Sigmoid colon (tissue), 7 donors: ENCODE measurements around the gene CADM3. TPM values are rescaled to one million over a fixed set of nuclear protein-coding genes. Genes with fewer than 3 reads are reported as not detected.

ENCODE experiments used
- DNase-seq: peaks from one replicate; pipeline ENCODE4 v3.0.0-alpha.2; 2019
- H3K27ac ChIP-seq, 4 donors: fragments of 200-600 bp; sonication (generic); one replicate each; pipeline ENCODE4 v1.5.1; 2016 to 2019; ENCODE audit warnings: mild to moderate bottlenecking in 1 of 4
- H3K27me3 ChIP-seq, 3 donors: fragments of 200-600 bp; sonication (generic); one replicate each; pipeline ENCODE4 v1.5.1; 2019; ENCODE audit warnings: mild to moderate bottlenecking in 1 of 3
- H3K36me3 ChIP-seq, 4 donors: fragments of 200-600 bp; sonication (generic); one replicate each; pipeline ENCODE4 v1.5.1; 2016 to 2019
- H3K4me1 ChIP-seq, 4 donors: fragments of 200-600 bp; sonication (generic); one replicate each; pipeline ENCODE4 v1.5.1; 2017 to 2019
- H3K4me3 ChIP-seq, 4 donors: fragments of 200-600 bp; sonication (generic); one replicate each; pipeline ENCODE4 v1.5.1; 2017 to 2019; ENCODE audit warnings: mild to moderate bottlenecking in 2 of 4, moderate library complexity in 1 of 4
- H3K9me3 ChIP-seq, 4 donors: fragments of 200-600 bp in 3 of 4; sonication (generic) in 3 of 4; one replicate each; pipeline versions ENCODE4 v1.5.1 to v1.6.1; 2013 to 2019
- CTCF ChIP-seq, 4 experiments: fragments of 450-650 bp in 3 of 4; fragments of 200-600 bp in 1 of 4; IDR thresholded peaks; one replicate each; pipeline ENCODE4 v1.5.1; 2016 to 2019; ENCODE audit warnings: antibody characterized with exemption in 4 of 4, mild to moderate bottlenecking in 3 of 4, moderate library complexity in 2 of 4
- EP300 ChIP-seq, 4 donors: sonication (generic); formaldehyde crosslinking; IDR thresholded peaks; one replicate each; pipeline ENCODE4 v1.6.1; 2017; ENCODE audit warnings: antibody characterized with exemption in 4 of 4
- POLR2A ChIP-seq, 2 donors: fragments of 450-650 bp; IDR thresholded peaks; one replicate each; pipeline ENCODE4 v1.6.1; 2016; ENCODE audit warnings: antibody characterized with exemption in 2 of 2, mild to moderate bottlenecking in 2 of 2, moderate library complexity in 2 of 2
- POLR2AphosphoS5 ChIP-seq, 4 donors: sonication (generic); formaldehyde crosslinking; IDR thresholded peaks; one replicate each; pipeline ENCODE4 v1.6.1; 2017; ENCODE audit warnings: antibody characterized with exemption in 4 of 4
- WGBS, 2 donors: extraction: QIAGEN DNeasy Blood & Tissue Kit; methylation state at CpG; one replicate each; pipeline ENCODE4 v1.1.7; 2013; 5-methylcytosine and 5-hydroxymethylcytosine counted together
- intact Hi-C: fragments of 100-400 bp; cut with DNase I; formaldehyde crosslinking; loops from one replicate; pipeline ENCODE4 v1.15.1; 2023
- polyA plus RNA-seq, 3 donors: library from polyadenylated mRNA; stranded (reverse); fragments of 200-250 nt; gene quantifications; one replicate each; pipeline ENCODE4 v1.2.3, GENCODE V29; 2013
- total RNA-seq, 4 donors: library from RNA; depleted of rRNA; stranded (reverse); fragments of >200 nt; gene quantifications; one replicate each; pipeline ENCODE4 v1.1.0, GENCODE V29; 2016
- donor health status: healthy with polysubstance abuse.
- donor health status: Bipolar disorder and iron deficiency.
- donor health status: healthy.

The CADM3 gene
- total and polyA plus RNA-seq, 7 donors: 0.46 to 21.0 (median 10.5) TPM

- Histone ChIP-seq H3K9me3 (no peaks in the 10 kb centered on the region), H3K27me3 (peaks cover 0 to 31% (median 4%) of the 10 kb centered on the region in 3 donors), H3K4me3 (no peak overlapping the region), H3K27ac (no peak overlapping the region), H3K4me1 (peaks cover 0 to 14% (median 4%) of the 10 kb centered on the region in 4 donors), H3K36me3 (no peaks in the 10 kb centered on the region)
- 64 to 80% methylated on average over 2 of the region's 2 CpGs for WGBS, 2 donors
- DNase-seq: no peak
- intact Hi-C loops: no loop called here
- TF ChIP-seq POLR2AphosphoS5 (IDR thresholded peaks at IDR 0.05) (no peak), EP300 (IDR thresholded peaks at IDR 0.05) (no peak), POLR2A (IDR thresholded peaks at IDR 0.05) (no peak), CTCF (IDR thresholded peaks at IDR 0.05) (no peak)
These were observed 12.8 kb downstream of the CADM3 start for GRCh38 chr1:159184201-159184600.

- Histone ChIP-seq H3K4me1 (peaks cover 0 to 14% (median 4%) of the 10 kb centered on the region in 4 donors), H3K27me3 (peaks cover 0 to 31% (median 8%) of the 10 kb centered on the region in 3 donors), H3K27ac (no peak overlapping the region), H3K4me3 (no peak overlapping the region), H3K36me3 (no peaks in the 10 kb centered on the region), H3K9me3 (no peaks in the 10 kb centered on the region)
- DNase-seq: no peak
- intact Hi-C loops: no loop called here
- 66 to 85% methylated on average over 5 of the region's 5 CpGs for WGBS, 2 donors
- TF ChIP-seq EP300 (IDR thresholded peaks at IDR 0.05): no peak
- TF ChIP-seq POLR2A (IDR thresholded peaks at IDR 0.05): no peak
- no peak for TF ChIP-seq CTCF (IDR thresholded peaks at IDR 0.05)
- TF ChIP-seq POLR2AphosphoS5 (IDR thresholded peaks at IDR 0.05): no peak
These were observed 13.7 kb downstream of the CADM3 start for GRCh38 chr1:159185121-159185520.

- no peak for TF ChIP-seq EP300 (IDR thresholded peaks at IDR 0.05)
- no peak for TF ChIP-seq CTCF (IDR thresholded peaks at IDR 0.05)
- no peak for TF ChIP-seq POLR2A (IDR thresholded peaks at IDR 0.05)
- TF ChIP-seq POLR2AphosphoS5 (IDR thresholded peaks at IDR 0.05): no peak
- H3K27ac ChIP-seq: no peak overlapping the region
- H3K36me3 ChIP-seq: no peaks in the 10 kb centered on the region
- H3K4me3 ChIP-seq: no peak overlapping the region
- intact Hi-C loops: no loop called here
- H3K27me3 ChIP-seq: peaks cover 0 to 24% (median 8%) of the 10 kb centered on the region in 3 donors
- no peak for DNase-seq
- H3K9me3 ChIP-seq: no peaks in the 10 kb centered on the region
- WGBS, 2 donors: 38 to 39% methylated on average over 3 of the region's 3 CpGs
- peaks cover 0 to 14% (median 4%) of the 10 kb centered on the region in 4 donors for H3K4me1 ChIP-seq
These were observed 15.6 kb downstream of the CADM3 start for GRCh38 chr1:159187033-159187432.

GRCh38 chr1:159187647-159188374 is 16.4 kb downstream of the CADM3 start:
- Histone ChIP-seq H3K4me3 (peak overlapping the region in 3 of 4 donors; percentile 27 to 36 (median 35)), H3K27me3 (peaks cover 0 to 24% (median 8%) of the 10 kb centered on the region in 3 donors), H3K36me3 (no peaks in the 10 kb centered on the region), H3K27ac (no peak overlapping the region), H3K9me3 (no peaks in the 10 kb centered on the region), H3K4me1 (peaks cover 0 to 14% (median 4%) of the 10 kb centered on the region in 4 donors)
- WGBS, 2 donors: 24 to 31% methylated on average over 14 of the region's 14 CpGs
- intact Hi-C loops: no loop called here
- no peak for DNase-seq
- TF ChIP-seq EP300 (IDR thresholded peaks at IDR 0.05): no peak
- TF ChIP-seq POLR2A (IDR thresholded peaks at IDR 0.05): no peak

GRCh38 chr1:159188375-159188788 is 17.0 kb downstream of the CADM3 start:
- Histone ChIP-seq H3K4me3 (peak overlapping the region in 3 of 4 donors; percentile 27 to 36 (median 35)), H3K9me3 (no peaks in the 10 kb centered on the region), H3K4me1 (peaks cover 0 to 14% (median 4%) of the 10 kb centered on the region in 4 donors), H3K27ac (no peak overlapping the region), H3K27me3 (peaks cover 0 to 24% (median 8%) of the 10 kb centered on the region in 3 donors), H3K36me3 (no peaks in the 10 kb centered on the region)
- WGBS, 2 donors: 1 to 11% methylated on average over 24 of the region's 24 CpGs
- intact Hi-C loops: no loop called here
- TF ChIP-seq EP300 (IDR thresholded peaks at IDR 0.05): no peak
- TF ChIP-seq POLR2A (IDR thresholded peaks at IDR 0.05): no peak
- no peak for TF ChIP-seq POLR2AphosphoS5 (IDR thresholded peaks at IDR 0.05)
- TF ChIP-seq CTCF (IDR thresholded peaks at IDR 0.05): no peak
- peak; percentile 86 for DNase-seq
